Measurements from ENCODE around the gene MMP21.

GRCh38 chr10:125739994-125740679 is 35.5 kb downstream of the MMP21 start:
- TF ChIP-seq CTCF (IDR thresholded peaks at IDR 0.05 in 2 of 3, conservative IDR thresholded peaks at IDR 0.05 in 1 of 3; ENCODE audit: control insufficient read depth in 2 of 3, extremely low read depth in 1 of 3, insufficient read depth in 1 of 3, low read depth in 3 of 3, low read length in 3 of 3) (no peak), RAD21 (IDR thresholded peaks at IDR 0.05; ENCODE audit: insufficient read depth, low read depth, low read length) (no peak), TARDBP (IDR thresholded peaks at IDR 0.05; ENCODE audit: borderline replicate concordance) (no peak), SP1 (IDR thresholded peaks at IDR 0.05; ENCODE audit: low read depth, low read length) (no peak), ASH2L (IDR thresholded peaks at IDR 0.05; ENCODE audit: borderline replicate concordance, low read depth) (no peak), PML (IDR thresholded peaks at IDR 0.05; ENCODE audit: low read length) (no peak), MTA3 (IDR thresholded peaks at IDR 0.05; ENCODE audit: borderline replicate concordance, low read length) (no peak), NR2C2 (IDR thresholded peaks at IDR 0.05; ENCODE audit: borderline replicate concordance, control insufficient read depth, insufficient read length, low read depth) (no peak), POLR2AphosphoS5 (IDR thresholded peaks at IDR 0.05; ENCODE audit: low read length) (no peak)
